ENCODE measurements around the gene SIRPA. TPM values are rescaled to one million over a fixed set of nuclear protein-coding genes. Genes with fewer than 3 reads are reported as not detected.

The SIRPA gene
- total RNA-seq, 1 experiment from 2014 or later, result 6.0 TPM

DNA sequence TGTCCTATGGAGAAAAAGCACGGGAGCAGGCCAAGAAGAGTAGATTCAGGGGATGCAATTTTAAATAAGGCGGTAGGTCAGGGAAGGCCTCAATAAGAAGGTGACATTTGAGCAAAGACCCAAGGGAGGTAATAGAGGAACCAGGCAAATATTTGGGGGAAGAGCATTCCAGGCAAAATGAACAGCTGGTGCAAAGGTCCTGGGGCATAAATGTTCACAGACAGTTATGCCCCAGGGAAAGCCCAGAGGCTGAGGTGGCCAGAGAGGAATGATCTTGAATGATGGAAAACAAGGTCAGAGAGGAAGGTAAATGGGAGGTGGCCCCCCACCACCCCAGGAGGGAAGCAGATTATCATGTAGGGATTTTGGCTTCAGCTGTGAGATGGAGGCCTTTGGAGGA is 47.4 kb upstream of the SIRPA start:
- Mint-ChIP-seq H3K9me3 (no peaks in the 10 kb centered on the region; a peak in 1 of 5 replicates), H3K4me3 (no peak overlapping the region), H3K27ac (no peak overlapping the region)

More for the DNA sequence above, 47.4 kb upstream of the SIRPA start:
- no peak overlapping the region for H2AFZ ChIP-seq (ENCODE audit: low read length)
- H4K8ac ChIP-seq (replicated peaks; ENCODE audit: insufficient read length, low read depth, low read length), result no peak overlapping the region
- no peak overlapping the region for H4K5ac ChIP-seq (ENCODE audit: insufficient read length, low read depth, low read length)
- no peaks in the 10 kb centered on the region for H3K23me2 ChIP-seq (ENCODE audit: insufficient read length, low read depth, low read length, poor library complexity, severe bottlenecking)
- H2AK5ac ChIP-seq (ENCODE audit: insufficient read length, low read length), result no peak overlapping the region
- H3K14ac ChIP-seq (ENCODE audit: insufficient read depth, low read length), result no peak overlapping the region; the same call in 1 of the 2 replicates
- no peak overlapping the region for H3K18ac ChIP-seq (ENCODE audit: insufficient read length, low read depth, low read length)
- H3K27ac ChIP-seq (ENCODE audit: insufficient read length, low read depth, low read length), result no peak overlapping the region
- no peak overlapping the region for H3K4me2 ChIP-seq (ENCODE audit: insufficient read depth, insufficient read length, low read length)
- peaks cover 4% of the 10 kb centered on the region for H3K27me3 Mint-ChIP-seq (ENCODE audit: low read depth)
- TF ChIP-seq, protein P1, sequence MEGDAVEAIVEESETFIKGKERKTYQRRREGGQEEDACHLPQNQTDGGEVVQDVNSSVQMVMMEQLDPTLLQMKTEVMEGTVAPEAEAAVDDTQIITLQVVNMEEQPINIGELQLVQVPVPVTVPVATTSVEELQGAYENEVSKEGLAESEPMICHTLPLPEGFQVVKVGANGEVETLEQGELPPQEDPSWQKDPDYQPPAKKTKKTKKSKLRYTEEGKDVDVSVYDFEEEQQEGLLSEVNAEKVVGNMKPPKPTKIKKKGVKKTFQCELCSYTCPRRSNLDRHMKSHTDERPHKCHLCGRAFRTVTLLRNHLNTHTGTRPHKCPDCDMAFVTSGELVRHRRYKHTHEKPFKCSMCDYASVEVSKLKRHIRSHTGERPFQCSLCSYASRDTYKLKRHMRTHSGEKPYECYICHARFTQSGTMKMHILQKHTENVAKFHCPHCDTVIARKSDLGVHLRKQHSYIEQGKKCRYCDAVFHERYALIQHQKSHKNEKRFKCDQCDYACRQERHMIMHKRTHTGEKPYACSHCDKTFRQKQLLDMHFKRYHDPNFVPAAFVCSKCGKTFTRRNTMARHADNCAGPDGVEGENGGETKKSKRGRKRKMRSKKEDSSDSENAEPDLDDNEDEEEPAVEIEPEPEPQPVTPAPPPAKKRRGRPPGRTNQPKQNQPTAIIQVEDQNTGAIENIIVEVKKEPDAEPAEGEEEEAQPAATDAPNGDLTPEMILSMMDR (conservative IDR thresholded peaks at IDR 0.05), result no peak
- no CpG with 5 or more reads among the region's 2 CpGs for WGBS (ENCODE audit: extremely low coverage, insufficient read length, low lambda C conversion rate)
- no peak overlapping the region for H3K9ac ChIP-seq (ENCODE audit: extremely low read depth, insufficient read length, low read length)
- H2BK5ac ChIP-seq (ENCODE audit: insufficient read length, low read length), result no peak overlapping the region
- H3K4me1 ChIP-seq (ENCODE audit: insufficient read depth, low read length), result no peaks in the 10 kb centered on the region; the same call in 1 of the 2 replicates
- H2BK15ac ChIP-seq (ENCODE audit: low read depth, low read length), result no peak overlapping the region
- H3T11ph ChIP-seq (ENCODE audit: low read length), result no peak overlapping the region
- no peak overlapping the region for H2BK20ac ChIP-seq (ENCODE audit: low read depth, low read length, poor library complexity, severe bottlenecking)
- H3K27me3 ChIP-seq (ENCODE audit: insufficient read depth, low read length), result no peaks in the 10 kb centered on the region
- H3K79me1 ChIP-seq (ENCODE audit: insufficient read depth, low read depth, low read length, poor library complexity, severe bottlenecking), result no peaks in the 10 kb centered on the region
- no peaks in the 10 kb centered on the region for H3K36me3 Mint-ChIP-seq (ENCODE audit: insufficient read depth in 1 of 3, low read depth in 3 of 3)
- H3K4ac ChIP-seq (ENCODE audit: low read depth, low read length), result no peak overlapping the region
- H2BK120ac ChIP-seq (ENCODE audit: low read depth, low read length, poor library complexity, severe bottlenecking), result no peak overlapping the region
- H4K91ac ChIP-seq (ENCODE audit: insufficient read length, low read depth, low read length), result no peak overlapping the region
- H3K56ac ChIP-seq (ENCODE audit: insufficient read length, low read depth, low read length), result no peak overlapping the region
- H3K4me1 Mint-ChIP-seq, result peaks cover 4 to 10% of the 10 kb centered on the region in 2 experiments
- H3K9me3 ChIP-seq (ENCODE audit: control insufficient read depth, low read depth, low read length), result no peaks in the 10 kb centered on the region
- no peak overlapping the region for H3K23ac ChIP-seq (ENCODE audit: insufficient read length, low read depth, low read length)
- no peaks in the 10 kb centered on the region for H4K20me1 ChIP-seq (ENCODE audit: control insufficient read depth, insufficient read depth, insufficient read length)
- H2BK12ac ChIP-seq (ENCODE audit: insufficient read length, low read depth, low read length), result no peak overlapping the region
- H3K79me2 ChIP-seq (ENCODE audit: insufficient read depth, low read length), result no peaks in the 10 kb centered on the region
- DNase-seq, result no peak

Measured in H9 (cell line).